ENCODE measurements around the gene CDH18.

- TF ChIP-seq, protein P1, sequence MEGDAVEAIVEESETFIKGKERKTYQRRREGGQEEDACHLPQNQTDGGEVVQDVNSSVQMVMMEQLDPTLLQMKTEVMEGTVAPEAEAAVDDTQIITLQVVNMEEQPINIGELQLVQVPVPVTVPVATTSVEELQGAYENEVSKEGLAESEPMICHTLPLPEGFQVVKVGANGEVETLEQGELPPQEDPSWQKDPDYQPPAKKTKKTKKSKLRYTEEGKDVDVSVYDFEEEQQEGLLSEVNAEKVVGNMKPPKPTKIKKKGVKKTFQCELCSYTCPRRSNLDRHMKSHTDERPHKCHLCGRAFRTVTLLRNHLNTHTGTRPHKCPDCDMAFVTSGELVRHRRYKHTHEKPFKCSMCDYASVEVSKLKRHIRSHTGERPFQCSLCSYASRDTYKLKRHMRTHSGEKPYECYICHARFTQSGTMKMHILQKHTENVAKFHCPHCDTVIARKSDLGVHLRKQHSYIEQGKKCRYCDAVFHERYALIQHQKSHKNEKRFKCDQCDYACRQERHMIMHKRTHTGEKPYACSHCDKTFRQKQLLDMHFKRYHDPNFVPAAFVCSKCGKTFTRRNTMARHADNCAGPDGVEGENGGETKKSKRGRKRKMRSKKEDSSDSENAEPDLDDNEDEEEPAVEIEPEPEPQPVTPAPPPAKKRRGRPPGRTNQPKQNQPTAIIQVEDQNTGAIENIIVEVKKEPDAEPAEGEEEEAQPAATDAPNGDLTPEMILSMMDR (IDR thresholded peaks at IDR 0.05) = no peak
- TF ChIP-seq POLR2A (IDR thresholded peaks at IDR 0.05) = no peak
These were observed 12.2 kb downstream of the CDH18 start for GRCh38 chr5:19975795-19976194.
